ENCODE data around the gene SETD7.
"Not testable (repeated sequence)": the region's sequence is repeated elsewhere in the genome, so short reads cannot be mapped to it uniquely, and the experiment has no call there.

The SETD7 gene

DNA sequence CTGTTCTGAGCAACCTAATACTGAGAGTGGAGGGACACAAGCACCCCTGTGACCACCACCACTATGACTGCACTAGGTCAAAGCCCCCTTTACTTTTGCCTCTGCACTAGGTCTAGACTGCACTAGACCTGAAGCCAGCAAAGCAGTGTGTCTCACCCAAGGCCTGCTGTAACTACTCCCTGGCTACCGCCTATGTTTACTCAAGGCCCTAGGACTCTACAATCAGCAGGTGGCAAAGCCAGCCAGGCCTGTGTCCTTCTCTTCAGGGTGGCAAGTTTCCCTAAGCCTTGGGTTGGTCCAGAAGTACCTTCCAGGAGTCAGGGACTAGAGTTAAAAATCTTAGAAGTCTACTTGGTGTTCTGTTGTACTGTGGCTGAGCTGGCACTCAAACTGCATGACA lies 86.2 kb downstream of the SETD7 start:
- Histone ChIP-seq H3K36me3 (ENCODE audit: low read length) (peaks cover 3% of the 10 kb centered on the region; the same call in 1 of the 2 replicates), H2AFZ (ENCODE audit: low read depth, low read length, severe bottlenecking) (no peak overlapping the region), H3K9me2 (replicated peaks; ENCODE audit: insufficient read depth, low read length) (no peaks in the 10 kb centered on the region), H3K4me2 (ENCODE audit: low read depth, low read length, poor library complexity, severe bottlenecking) (no peak overlapping the region), H3K9ac (ENCODE audit: low read length) (no peak overlapping the region), H4K20me1 (ENCODE audit: low read depth, low read length) (no peaks in the 10 kb centered on the region), H3F3A (ENCODE audit: insufficient read depth) (no peaks in the 10 kb centered on the region), H3K9me3 (ENCODE audit: insufficient read depth, low read length) (no peaks in the 10 kb centered on the region), H3K27ac (ENCODE audit: low read depth, low read length) (no peak overlapping the region), H3K27me3 (ENCODE audit: low read length) (no peaks in the 10 kb centered on the region), H3K79me2 (ENCODE audit: insufficient read depth, low read length) (peaks cover 36% of the 10 kb centered on the region; the same call in 1 of the 2 replicates), H3K4me3 (ENCODE audit: insufficient read depth, low read length, poor library complexity, severe bottlenecking) (no peak overlapping the region)
- TF ChIP-seq EZH2phosphoT487 (conservative IDR thresholded peaks at IDR 0.05; ENCODE audit: low read length): no peak
- no peak for TF ChIP-seq CTCF (IDR thresholded peaks at IDR 0.05; ENCODE audit: insufficient read depth, low read length, poor library complexity, severe bottlenecking)

DNA sequence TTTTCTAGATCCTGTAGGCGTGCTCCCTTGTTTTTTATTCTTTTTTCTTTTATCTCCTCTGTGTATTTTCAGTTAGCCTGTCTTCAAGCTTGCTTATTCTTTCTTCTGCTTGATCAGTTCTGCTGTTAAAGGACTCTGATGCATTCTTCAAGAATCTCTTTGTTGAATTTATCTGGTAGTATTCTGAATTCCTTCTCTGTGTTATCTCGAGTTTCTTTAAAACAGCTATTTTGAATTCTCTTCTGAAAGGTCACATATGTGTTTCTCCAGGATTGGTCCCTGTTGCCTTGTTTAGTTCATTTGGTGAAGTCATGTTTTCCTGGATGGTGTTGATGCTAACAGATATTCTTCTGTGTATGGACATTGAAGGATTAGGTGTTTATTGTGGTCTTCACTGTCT lies 86.8 kb downstream of the SETD7 start:
- Histone ChIP-seq H3K79me2 (ENCODE audit: insufficient read depth, low read length) (peaks cover 36% of the 10 kb centered on the region; the same call in 1 of the 2 replicates), H3F3A (ENCODE audit: insufficient read depth) (no peaks in the 10 kb centered on the region), H3K36me3 (ENCODE audit: low read length) (peaks cover 3% of the 10 kb centered on the region; the same call in 1 of the 2 replicates), H3K27me3 (ENCODE audit: low read length) (no peaks in the 10 kb centered on the region), H3K4me2 (ENCODE audit: low read depth, low read length, poor library complexity, severe bottlenecking) (no peak overlapping the region), H3K9me3 (ENCODE audit: insufficient read depth, low read length) (no peaks in the 10 kb centered on the region), H4K20me1 (ENCODE audit: low read depth, low read length) (no peaks in the 10 kb centered on the region), H2AFZ (ENCODE audit: low read depth, low read length, severe bottlenecking) (no peak overlapping the region), H3K4me3 (ENCODE audit: insufficient read depth, low read length, poor library complexity, severe bottlenecking) (no peak overlapping the region), H3K9ac (ENCODE audit: low read length) (no peak overlapping the region), H3K9me2 (replicated peaks; ENCODE audit: insufficient read depth, low read length) (no peaks in the 10 kb centered on the region), H3K27ac (ENCODE audit: low read depth, low read length) (no peak overlapping the region)
- no peak for TF ChIP-seq EZH2phosphoT487 (conservative IDR thresholded peaks at IDR 0.05; ENCODE audit: low read length)
- no peak for TF ChIP-seq CTCF (IDR thresholded peaks at IDR 0.05; ENCODE audit: insufficient read depth, low read length, poor library complexity, severe bottlenecking)

DNA sequence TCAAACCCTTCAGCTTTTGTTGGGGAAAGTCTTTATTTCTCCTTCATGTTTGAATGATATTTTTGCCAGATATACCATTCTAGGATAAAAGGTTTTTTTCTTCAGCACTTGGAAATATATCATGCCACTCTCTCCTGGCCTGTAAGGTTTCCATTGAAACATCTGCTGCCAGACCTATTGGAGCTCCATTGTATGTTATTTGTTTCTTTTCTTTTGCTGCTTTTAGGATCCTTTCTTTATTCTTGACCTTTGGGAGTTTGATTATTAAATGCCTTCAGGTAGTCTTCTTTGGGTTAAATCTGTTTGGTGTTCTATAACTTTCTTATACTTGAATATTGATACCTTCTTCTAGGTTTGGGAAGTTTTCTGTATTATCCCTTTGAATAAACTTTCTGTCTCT lies 87.3 kb downstream of the SETD7 start:
- not testable (repeated sequence) for H3K9me2 ChIP-seq (replicated peaks; ENCODE audit: insufficient read depth, low read length); H3K36me3 ChIP-seq (ENCODE audit: low read length); H3K27ac ChIP-seq (ENCODE audit: low read depth, low read length); H3K9me3 ChIP-seq (ENCODE audit: insufficient read depth, low read length); H3K4me3 ChIP-seq (ENCODE audit: insufficient read depth, low read length, poor library complexity, severe bottlenecking); H4K20me1 ChIP-seq (ENCODE audit: low read depth, low read length); H2AFZ ChIP-seq (ENCODE audit: low read depth, low read length, severe bottlenecking); H3K27me3 ChIP-seq (ENCODE audit: low read length); H3K9ac ChIP-seq (ENCODE audit: low read length); H3F3A ChIP-seq (ENCODE audit: insufficient read depth); H3K4me2 ChIP-seq (ENCODE audit: low read depth, low read length, poor library complexity, severe bottlenecking)
- H3K79me2 ChIP-seq (ENCODE audit: insufficient read depth, low read length): peaks cover 40% of the 10 kb centered on the region; the same call in 1 of the 2 replicates

- Histone ChIP-seq H4K20me1 (ENCODE audit: low read depth, low read length) (no peaks in the 10 kb centered on the region), H3K27ac (ENCODE audit: low read depth, low read length) (no peak overlapping the region), H3F3A (ENCODE audit: insufficient read depth) (no peaks in the 10 kb centered on the region), H2AFZ (ENCODE audit: low read depth, low read length, severe bottlenecking) (no peak overlapping the region), H3K79me2 (ENCODE audit: insufficient read depth, low read length) (peaks cover 40% of the 10 kb centered on the region), H3K9me3 (ENCODE audit: insufficient read depth, low read length) (no peaks in the 10 kb centered on the region), H3K9me2 (replicated peaks; ENCODE audit: insufficient read depth, low read length) (no peaks in the 10 kb centered on the region), H3K27me3 (ENCODE audit: low read length) (no peaks in the 10 kb centered on the region), H3K4me2 (ENCODE audit: low read depth, low read length, poor library complexity, severe bottlenecking) (no peak overlapping the region), H3K4me3 (ENCODE audit: insufficient read depth, low read length, poor library complexity, severe bottlenecking) (no peak overlapping the region), H3K36me3 (ENCODE audit: low read length) (no peaks in the 10 kb centered on the region), H3K9ac (ENCODE audit: low read length) (no peak overlapping the region)
- TF ChIP-seq EZH2phosphoT487 (conservative IDR thresholded peaks at IDR 0.05; ENCODE audit: low read length): no peak
- TF ChIP-seq CTCF (IDR thresholded peaks at IDR 0.05; ENCODE audit: insufficient read depth, low read length, poor library complexity, severe bottlenecking): no peak
These were observed 90.1 kb downstream of the SETD7 start for GRCh38 chr4:139465922-139466321.

GRCh38 chr4:139464512-139464911 lies 91.5 kb downstream of the SETD7 start:
- H3K27me3 ChIP-seq (ENCODE audit: low read length); H3K9me3 ChIP-seq (ENCODE audit: insufficient read depth, low read length); H3K4me3 ChIP-seq (ENCODE audit: insufficient read depth, low read length, poor library complexity, severe bottlenecking); H2AFZ ChIP-seq (ENCODE audit: low read depth, low read length, severe bottlenecking); H3K4me2 ChIP-seq (ENCODE audit: low read depth, low read length, poor library complexity, severe bottlenecking); H3K36me3 ChIP-seq (ENCODE audit: low read length); H3K27ac ChIP-seq (ENCODE audit: low read depth, low read length); H3K9ac ChIP-seq (ENCODE audit: low read length); H4K20me1 ChIP-seq (ENCODE audit: low read depth, low read length); H3K9me2 ChIP-seq (replicated peaks; ENCODE audit: insufficient read depth, low read length); H3F3A ChIP-seq (ENCODE audit: insufficient read depth): not testable (repeated sequence)
- peaks cover 33% of the 10 kb centered on the region for H3K79me2 ChIP-seq (ENCODE audit: insufficient read depth, low read length)

Measured in SU-DHL-6 (cell line).